Right forelimb (tissue), 1 donor: ENCODE measurements around the gene RPS2.

Experiments
- DNase-seq: peaks from one replicate; pipeline ENCODE4 v3.0.0-alpha.2; 2018

The RPS2 gene

DNA sequence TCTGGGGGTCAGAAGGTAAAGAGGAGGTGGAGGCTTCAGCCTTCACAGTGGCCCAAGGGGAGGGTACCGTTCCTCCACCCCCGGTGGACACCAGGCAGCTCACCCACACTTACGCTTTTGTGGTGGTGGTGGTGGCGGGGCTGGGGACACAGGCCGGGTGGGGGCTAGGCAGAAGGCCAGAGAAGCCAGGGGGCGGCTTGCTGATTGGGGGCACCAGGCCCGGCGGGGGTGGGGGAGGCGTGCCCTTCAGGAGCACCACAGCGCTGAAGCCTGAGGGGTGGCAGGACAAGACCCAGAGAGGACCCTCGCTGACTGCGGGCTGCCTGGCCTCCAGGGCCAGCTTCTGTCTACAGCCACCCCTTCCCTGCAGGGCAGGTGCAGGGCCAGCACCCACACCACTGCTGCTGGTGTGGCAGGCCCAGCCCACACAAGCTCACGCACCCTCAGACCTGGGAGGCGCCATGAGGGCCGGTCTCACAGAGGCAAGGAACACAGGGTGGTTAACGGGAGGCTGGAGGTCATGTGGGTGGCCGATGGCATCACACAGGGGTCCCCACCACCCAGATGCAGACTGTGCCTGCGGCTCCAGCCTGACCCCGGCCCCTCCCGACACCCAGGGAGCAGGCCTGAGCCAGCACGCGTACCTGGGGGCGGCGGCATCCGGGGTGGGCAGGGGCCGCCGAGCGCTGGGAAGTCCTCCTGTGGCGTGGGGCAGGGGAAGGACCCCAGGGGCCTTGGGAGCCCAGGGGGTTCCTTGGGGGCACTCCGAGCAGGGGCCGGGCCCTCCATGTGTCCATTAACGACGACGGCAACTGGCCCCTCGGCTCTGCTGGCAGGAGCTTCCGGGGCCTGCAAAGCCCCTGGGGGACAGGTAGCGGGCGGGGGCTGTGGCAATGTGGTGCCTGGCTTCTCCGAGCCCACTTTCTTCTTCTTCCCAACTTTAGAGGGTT, 34.5 kb upstream of the RPS2 start:
- DNase-seq, result no peak

DNA sequence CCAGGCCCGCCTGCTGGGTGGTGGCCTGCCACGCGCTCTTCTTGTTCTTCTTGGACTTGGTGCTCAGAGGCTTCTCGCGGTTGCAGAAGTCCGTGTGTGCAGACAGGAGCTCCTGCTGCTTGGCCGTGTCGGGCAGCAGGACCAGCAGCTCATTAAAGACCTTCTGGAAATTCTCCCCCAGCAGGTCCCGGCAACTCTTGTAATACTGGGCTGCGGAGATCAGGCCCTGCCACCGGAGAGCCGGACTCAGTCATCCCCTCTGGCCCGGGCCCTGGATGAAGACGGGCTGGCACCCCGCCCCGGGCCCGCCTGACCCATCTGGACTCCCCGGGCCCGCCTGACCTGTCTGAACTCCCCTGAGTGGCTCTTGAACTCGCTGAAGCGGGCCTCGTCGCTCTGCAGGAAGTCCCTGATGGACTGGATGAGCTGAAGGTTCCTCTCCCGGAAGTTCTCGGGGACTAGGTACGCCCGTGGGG, 33.8 kb upstream of the RPS2 start:
- no peak for DNase-seq

- no peak for DNase-seq
Observed at GRCh38 chr16:1997494-1998359, 33.1 kb upstream of the RPS2 start.

GRCh38 chr16:1993731-1994131, 29.1 kb upstream of the RPS2 start:
- no peak for DNase-seq

GRCh38 chr16:1992704-1993317, 28.2 kb upstream of the RPS2 start:
- no peak for DNase-seq

- peak; percentile 95 for DNase-seq
Observed at GRCh38 chr16:1991948-1992703, 27.5 kb upstream of the RPS2 start.

DNA sequence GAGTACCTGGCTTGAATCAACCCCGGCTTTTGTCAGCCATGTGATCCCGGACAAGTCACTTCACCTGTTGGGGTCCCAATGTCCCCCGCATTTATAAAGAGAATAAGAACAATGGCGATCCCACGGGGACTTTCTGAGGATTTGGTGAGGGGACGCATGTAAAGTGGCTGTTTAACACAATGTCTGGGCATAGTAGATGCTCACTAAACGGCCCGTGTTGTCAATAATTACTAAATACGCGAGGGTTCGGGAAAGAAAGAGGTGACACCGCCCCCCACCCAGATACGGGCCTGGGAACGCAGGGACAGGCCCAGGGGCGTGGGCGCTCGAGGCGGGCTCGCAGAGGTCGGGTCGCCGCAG, 26.9 kb upstream of the RPS2 start:
- DNase-seq, result no peak

GRCh38 chr16:1991135-1991551, 26.5 kb upstream of the RPS2 start:
- no peak for DNase-seq

DNA sequence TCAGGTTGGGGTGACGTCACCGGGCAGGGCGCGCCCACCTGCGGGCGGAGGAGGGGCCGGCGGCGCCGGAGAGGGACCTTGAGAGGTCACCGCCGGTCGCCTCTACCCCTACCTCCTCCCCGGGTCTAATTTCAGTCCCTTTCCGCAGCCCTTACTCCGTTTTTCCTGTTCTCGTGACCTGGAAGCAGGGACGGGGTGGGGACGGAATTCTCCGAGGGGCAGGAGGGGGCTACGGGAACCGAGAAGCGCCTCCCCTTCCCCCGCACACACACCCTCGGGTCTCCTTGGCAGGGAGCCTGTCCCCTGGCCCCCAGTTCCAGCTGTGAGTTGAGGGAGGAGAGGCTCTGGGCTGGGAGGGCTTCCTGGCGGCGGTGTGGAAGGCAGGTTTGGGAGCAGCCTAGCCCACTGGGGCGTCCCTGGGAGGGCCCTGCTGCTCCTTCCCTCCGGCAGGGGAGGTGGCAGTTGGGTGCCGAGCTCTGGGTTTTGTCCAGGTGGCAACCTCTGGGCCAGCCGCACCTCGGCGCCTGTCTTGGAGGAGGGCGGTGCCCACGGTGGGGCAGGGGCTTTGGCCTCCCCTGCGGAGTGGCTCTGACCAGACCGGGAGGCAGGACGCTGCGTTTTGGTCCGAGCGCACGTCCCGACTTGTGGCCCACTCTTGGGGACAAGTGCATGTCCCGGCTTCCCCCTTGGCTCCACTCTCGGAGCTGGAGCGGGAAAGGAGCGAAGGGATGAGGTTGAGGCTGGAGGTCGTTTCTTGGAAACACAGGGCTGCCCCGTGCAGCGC, 25.9 kb upstream of the RPS2 start:
- no peak for DNase-seq

GRCh38 chr16:1990101-1990350, 25.4 kb upstream of the RPS2 start:
- no peak for DNase-seq

- no peak for DNase-seq
Observed at GRCh38 chr16:1989209-1990100, 24.8 kb upstream of the RPS2 start, which contains the start of gene SYNGR3. Gene SYNGR3 (plus strand): TSS chr16:1989970. CDS start chr16:1990103, 133 bp downstream.

- no peak for DNase-seq
Observed at GRCh38 chr16:1987198-1987597, 22.6 kb upstream of the RPS2 start.

GRCh38 chr16:1985466-1986150, 21.0 kb upstream of the RPS2 start:
- no peak for DNase-seq

- DNase-seq, result no peak
Observed at GRCh38 chr16:1984347-1985225, 20.0 kb upstream of the RPS2 start.

- peak; percentile 94 for DNase-seq
Observed at GRCh38 chr16:1983544-1984346, 19.1 kb upstream of the RPS2 start, which contains the start of gene GFER. Gene GFER (plus strand): TSS chr16:1984193. CDS start chr16:1984219, 26 bp downstream.

- DNase-seq, result no peak
Observed at GRCh38 chr16:1982991-1983543, 18.4 kb upstream of the RPS2 start.

DNA sequence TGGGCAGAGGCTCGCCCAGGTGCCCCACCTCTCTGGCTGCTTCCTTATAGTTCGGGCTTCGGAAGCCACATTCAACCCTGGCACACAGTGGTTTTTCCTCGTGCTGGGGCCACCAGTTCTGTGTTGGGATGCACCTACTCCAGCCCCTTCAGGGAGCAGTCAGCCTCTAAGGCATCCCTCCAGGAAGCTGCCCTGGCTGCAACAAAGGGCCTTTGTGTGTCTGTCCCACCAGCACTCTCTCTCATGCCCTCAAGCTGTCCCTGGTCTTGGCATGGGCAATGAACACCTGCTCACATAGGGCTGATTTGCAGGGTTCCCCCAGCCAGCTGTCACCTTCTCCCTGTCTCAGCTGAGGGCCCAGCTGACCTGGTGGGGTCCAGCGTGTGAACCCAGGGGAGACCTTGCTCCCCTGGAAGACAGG, 17.4 kb upstream of the RPS2 start:
- DNase-seq, result no peak

GRCh38 chr16:1981398-1981836, 16.8 kb upstream of the RPS2 start, which contains the start of gene NOXO1:
Gene NOXO1 (minus strand): TSS chr16:1981469. CDS start chr16:1981179, 290 bp downstream.
- DNase-seq, result no peak
